Fibroblast of skin of left biceps (primary cell): ENCODE results near the gene BRIX1.
"Not testable (repeated sequence)": the region's sequence is repeated elsewhere in the genome, so short reads cannot be mapped to it uniquely, and the experiment has no call there.

Source experiments
- DNase-seq, 2 experiments: peaks; one replicate each; pipeline ENCODE4 v3.0.0-alpha.2; 2013; ENCODE audit warnings: low read depth in 2 of 2

Gene BRIX1

GRCh38 chr5:34959323-34959722, 43.8 kb downstream of the BRIX1 start:
- no peak for DNase-seq

DNA sequence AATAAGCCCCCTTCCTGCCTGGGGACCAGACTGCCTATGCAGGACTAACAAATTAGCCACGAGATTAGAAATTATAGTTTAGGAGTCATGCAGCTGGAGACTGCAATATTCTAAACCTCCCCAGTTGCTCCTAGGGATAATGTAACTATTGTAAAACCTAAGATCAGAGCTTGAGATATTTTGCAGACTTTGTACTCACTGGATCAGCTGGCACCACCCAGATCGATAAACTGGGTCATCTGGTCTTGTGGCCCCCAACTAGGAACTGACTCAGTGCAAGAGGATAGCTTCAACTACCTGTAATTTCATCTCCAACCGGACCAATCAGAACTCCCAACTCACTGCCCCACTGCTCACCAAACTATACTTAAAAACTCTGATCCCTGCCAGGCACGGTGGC, 52.0 kb downstream of the BRIX1 start:
- no peak for DNase-seq

- no peak for DNase-seq
Observed at GRCh38 chr5:34968258-34968657, 52.7 kb downstream of the BRIX1 start.

DNA sequence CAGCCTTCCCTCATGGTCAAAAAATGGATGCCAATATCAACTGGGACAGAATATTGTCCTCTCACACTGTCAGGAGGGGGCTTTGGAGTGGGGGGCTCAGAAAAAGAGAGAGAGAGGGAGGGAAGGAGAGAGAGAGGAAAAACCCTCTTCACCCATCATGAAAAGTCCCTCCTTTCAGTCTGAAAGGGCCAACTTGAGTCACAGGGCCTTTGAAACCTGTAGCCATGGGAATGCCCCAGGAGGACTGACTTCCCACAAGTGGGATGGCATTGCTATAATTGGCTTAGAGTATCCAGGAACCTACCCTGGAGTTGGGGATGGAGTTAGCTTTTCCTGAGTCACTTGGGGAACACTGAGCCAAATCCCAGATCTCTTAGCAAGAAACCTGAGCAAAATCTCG, 55.0 kb downstream of the BRIX1 start:
- DNase-seq, result no peak

DNA sequence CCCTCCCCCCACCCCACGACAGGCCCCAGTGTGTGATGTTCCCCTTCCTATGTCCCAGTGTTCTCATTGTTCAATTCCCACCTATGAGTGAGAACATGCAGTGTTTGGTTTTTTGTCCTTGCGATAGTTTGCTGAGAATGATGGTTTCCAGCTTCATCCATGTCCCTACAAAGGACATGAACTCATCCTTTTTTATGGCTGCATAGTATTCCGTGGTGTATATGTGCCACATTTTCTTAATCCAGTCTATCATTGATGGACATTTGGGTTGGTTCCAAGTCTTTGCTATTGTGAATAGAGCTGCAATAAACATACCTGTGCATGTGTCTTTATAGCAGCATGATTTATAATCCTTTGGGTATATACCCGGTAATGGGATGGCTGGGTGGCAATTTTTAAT, 56.1 kb downstream of the BRIX1 start:
- DNase-seq, result not testable (repeated sequence)
